ENCODE results near the gene TFPI. TPM values are rescaled to one million over a fixed set of nuclear protein-coding genes. Genes with fewer than 3 reads are reported as not detected.

Gene TFPI
- total RNA-seq: 366 TPM
- long read RNA-seq, transcript TFPI-202 (7 exons, 1,088 nt): minor isoform, 12 of 421 reads
- long read RNA-seq, transcript TFPI-201 (8 exons, 3,885 nt): major isoform, 243 of 421 reads
- long read RNA-seq, partial matches to known transcripts: 14 of 421 reads
- long read RNA-seq, other reads (novel, unspliced or antisense): 150 of 421 reads

- Histone ChIP-seq H3K27ac (peak within 1 kb of the TSS; percentile 81), H3K27me3 (no peaks in the 10 kb centered on the region), H3K36me3 (no peaks in the 10 kb centered on the region), H3K4me1 (peaks cover 18% of the 10 kb centered on the region), H3K4me3 (peak within 1 kb of the TSS; percentile 62), H3K9me3 (no peaks in the 10 kb centered on the region)
- no peak for TF ChIP-seq CTCF (IDR thresholded peaks at IDR 0.05)
- DNase-seq (no peak), ATAC-seq (peak; percentile 78)
- intact Hi-C loops (cut with DNase I): no loop called here
Measured at GRCh38 chr2:187554011-187554703, at the start of gene TFPI. TFPI (minus strand) TSS chr2:187554435; CDS start chr2:187503768, 50,667 bp downstream.

GRCh38 chr2:187594801-187595200 is 40.6 kb upstream of the TFPI start:
- no peak overlapping the region for H3K4me3 ChIP-seq
- H3K36me3 ChIP-seq: no peaks in the 10 kb centered on the region
- no peaks in the 10 kb centered on the region for H3K9me3 ChIP-seq
- DNase-seq (no peak), ATAC-seq (no peak)
- no peaks in the 10 kb centered on the region for H3K27me3 ChIP-seq
- peak; percentile 13 for TF ChIP-seq CTCF (IDR thresholded peaks at IDR 0.05)
- intact Hi-C loops (cut with DNase I): no loop called here
- no peak overlapping the region for H3K27ac ChIP-seq
- H3K4me1 ChIP-seq: no peaks in the 10 kb centered on the region

DNA sequence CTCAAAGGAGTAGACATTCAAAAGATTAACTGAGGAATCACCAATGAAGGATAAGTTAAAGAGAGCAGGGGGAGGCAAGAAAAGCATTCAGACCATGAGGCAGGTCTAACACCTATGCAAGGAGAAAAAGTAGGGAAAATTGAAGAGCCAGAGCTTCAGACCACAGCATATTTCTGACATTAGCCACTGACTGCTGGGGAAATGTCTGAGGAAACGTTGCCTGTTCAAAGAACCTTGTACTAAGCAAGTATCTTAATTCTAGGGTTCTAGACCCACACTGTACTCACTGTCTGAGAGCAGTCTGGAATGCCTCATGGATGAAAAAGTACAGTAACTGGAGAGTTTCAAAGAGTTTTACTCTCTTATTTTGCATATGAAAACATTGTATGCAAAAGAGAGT is 39.5 kb upstream of the TFPI start:
- no peaks in the 10 kb centered on the region for H3K9me3 ChIP-seq
- intact Hi-C loops (cut with DNase I): no loop called here

GRCh38 chr2:187593098-187593497 is 38.9 kb upstream of the TFPI start:
- H3K36me3 ChIP-seq: no peaks in the 10 kb centered on the region
- no peaks in the 10 kb centered on the region for H3K9me3 ChIP-seq
- no peak for ATAC-seq
- H3K4me3 ChIP-seq: no peak overlapping the region
- H3K4me1 ChIP-seq: no peaks in the 10 kb centered on the region
- H3K27me3 ChIP-seq: no peaks in the 10 kb centered on the region
- intact Hi-C loops (cut with DNase I): no loop called here
- no peak for DNase-seq
- no peak overlapping the region for H3K27ac ChIP-seq
- TF ChIP-seq CTCF (IDR thresholded peaks at IDR 0.05): no peak

More for the DNA sequence above, 39.5 kb upstream of the TFPI start:
- Histone ChIP-seq H3K4me3 (no peak overlapping the region), H3K4me1 (no peaks in the 10 kb centered on the region), H3K27ac (no peak overlapping the region), H3K27me3 (no peaks in the 10 kb centered on the region), H3K36me3 (no peaks in the 10 kb centered on the region)
- no peak for TF ChIP-seq CTCF (IDR thresholded peaks at IDR 0.05)
- DNase-seq: no peak
- no peak for ATAC-seq

DNA sequence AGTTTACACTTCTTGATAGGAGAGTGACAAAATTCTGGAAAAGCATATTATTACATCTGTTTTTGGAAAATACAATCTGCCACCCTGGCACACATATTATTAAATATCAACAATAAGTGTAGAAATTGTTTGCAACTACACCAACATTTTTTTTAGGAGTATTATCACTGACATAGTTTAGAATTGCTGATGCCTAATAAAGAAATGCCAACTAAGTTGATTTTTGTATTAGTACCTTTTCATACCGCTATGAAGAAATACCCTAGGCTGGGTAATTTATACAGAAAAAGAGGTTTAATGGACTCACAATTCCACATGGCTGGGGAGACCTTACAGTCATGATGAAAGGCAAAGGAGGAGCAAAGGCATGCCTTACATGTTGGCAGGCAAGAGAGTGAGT is 35.9 kb upstream of the TFPI start:
- ATAC-seq (no peak), DNase-seq (no peak)
- no peaks in the 10 kb centered on the region for H3K36me3 ChIP-seq
- no peaks in the 10 kb centered on the region for H3K27me3 ChIP-seq
- no peaks in the 10 kb centered on the region for H3K4me1 ChIP-seq
- intact Hi-C loops (cut with DNase I): no loop called here
- TF ChIP-seq CTCF (IDR thresholded peaks at IDR 0.05): no peak
- no peak overlapping the region for H3K27ac ChIP-seq
- H3K4me3 ChIP-seq: no peak overlapping the region
- H3K9me3 ChIP-seq: no peaks in the 10 kb centered on the region
